ENCODE measurements around the gene EFR3B.
"Not testable (repeated sequence)": the region's sequence is repeated elsewhere in the genome, so short reads cannot be mapped to it uniquely, and the experiment has no call there.

EFR3B gene

GRCh38 chr2:25149646-25150045, 107.8 kb downstream of the EFR3B start:
- no peak for DNase-seq (ENCODE audit: low read depth, low spot score)

GRCh38 chr2:25150993-25151392, 109.1 kb downstream of the EFR3B start:
- not testable (repeated sequence) for DNase-seq (ENCODE audit: low read depth, low spot score)

- DNase-seq (ENCODE audit: low read depth, low spot score), result no peak
Observed at GRCh38 chr2:25151718-25152117, 109.8 kb downstream of the EFR3B start.

- DNase-seq (ENCODE audit: low read depth, low spot score), result no peak
Observed at GRCh38 chr2:25155401-25155800, 113.5 kb downstream of the EFR3B start.

GRCh38 chr2:25158096-25158852, 116.4 kb downstream of the EFR3B start:
- DNase-seq (ENCODE audit: low read depth, low spot score), result no peak

- no peak for DNase-seq (ENCODE audit: low read depth, low spot score)
Observed at GRCh38 chr2:25159949-25160348, 118.1 kb downstream of the EFR3B start.

GRCh38 chr2:25160376-25160775, 118.5 kb downstream of the EFR3B start:
- no peak for DNase-seq (ENCODE audit: low read depth, low spot score)

- peak; percentile 19 for DNase-seq (ENCODE audit: low read depth, low spot score)
Observed at GRCh38 chr2:25161055-25161781, 119.3 kb downstream of the EFR3B start.

GRCh38 chr2:25162061-25162460, 120.2 kb downstream of the EFR3B start:
- not testable (repeated sequence) for DNase-seq (ENCODE audit: low read depth, low spot score)

- DNase-seq (ENCODE audit: low read depth, low spot score), result peak; percentile 32
Observed at GRCh38 chr2:25164561-25164960, 122.7 kb downstream of the EFR3B start.

GRCh38 chr2:25165992-25166875, 124.4 kb downstream of the EFR3B start:
- peak; percentile 48 for DNase-seq (ENCODE audit: low read depth, low spot score)

GRCh38 chr2:25168256-25169072, 126.6 kb downstream of the EFR3B start, which contains the start of gene POMC:
POMC (minus strand) TSS chr2:25168580; CDS start chr2:25164772, 3,808 bp downstream.
- DNase-seq (ENCODE audit: low read depth, low spot score), result peak; percentile 75

GRCh38 chr2:25169073-25169470, 127.2 kb downstream of the EFR3B start:
- no peak for DNase-seq (ENCODE audit: low read depth, low spot score)

- no peak for DNase-seq (ENCODE audit: low read depth, low spot score)
Observed at GRCh38 chr2:25170888-25171287, 129.0 kb downstream of the EFR3B start.

GRCh38 chr2:25173719-25174118, 131.8 kb downstream of the EFR3B start:
- DNase-seq (ENCODE audit: low read depth, low spot score), result no peak

GRCh38 chr2:25174192-25174861, 132.5 kb downstream of the EFR3B start:
- DNase-seq (ENCODE audit: low read depth, low spot score), result no peak

- no peak for DNase-seq (ENCODE audit: low read depth, low spot score)
Observed at GRCh38 chr2:25176138-25176537, 134.3 kb downstream of the EFR3B start.

- no peak for DNase-seq (ENCODE audit: low read depth, low spot score)
Observed at GRCh38 chr2:25176541-25177181, 134.8 kb downstream of the EFR3B start.

GRCh38 chr2:25177211-25177611, 135.3 kb downstream of the EFR3B start:
- no peak for DNase-seq (ENCODE audit: low read depth, low spot score)

- DNase-seq (ENCODE audit: low read depth, low spot score), result no peak
Observed at GRCh38 chr2:25178976-25179375, 137.1 kb downstream of the EFR3B start.
